ENCODE results near the gene KRTAP10-4. TPM values are rescaled to one million over a fixed set of nuclear protein-coding genes. Genes with fewer than 3 reads are reported as not detected.

Gene KRTAP10-4
- total RNA-seq, 1 experiment from 2014 or later = not detected

DNA sequence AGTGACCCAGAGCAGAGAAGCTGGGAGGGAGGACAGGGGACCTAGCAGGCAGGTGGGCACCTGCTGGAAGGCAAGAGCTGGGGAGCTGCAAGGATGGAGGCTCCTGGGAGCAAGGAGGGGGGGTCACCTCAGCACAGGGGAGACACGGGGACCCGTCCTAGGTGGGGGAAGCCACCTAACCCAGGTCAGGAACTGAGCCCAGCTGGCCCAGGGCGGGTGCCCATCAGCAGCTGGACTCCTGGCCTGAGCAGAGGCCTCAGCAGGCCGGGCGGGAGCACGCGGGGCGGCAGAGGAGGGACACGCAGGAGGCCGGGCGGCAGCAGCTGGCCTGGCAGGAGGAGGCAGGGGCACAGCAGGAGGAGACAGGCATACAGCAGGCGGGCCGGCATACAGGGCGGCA is 34.5 kb upstream of the KRTAP10-4 start:
- TF ChIP-seq, protein P1, sequence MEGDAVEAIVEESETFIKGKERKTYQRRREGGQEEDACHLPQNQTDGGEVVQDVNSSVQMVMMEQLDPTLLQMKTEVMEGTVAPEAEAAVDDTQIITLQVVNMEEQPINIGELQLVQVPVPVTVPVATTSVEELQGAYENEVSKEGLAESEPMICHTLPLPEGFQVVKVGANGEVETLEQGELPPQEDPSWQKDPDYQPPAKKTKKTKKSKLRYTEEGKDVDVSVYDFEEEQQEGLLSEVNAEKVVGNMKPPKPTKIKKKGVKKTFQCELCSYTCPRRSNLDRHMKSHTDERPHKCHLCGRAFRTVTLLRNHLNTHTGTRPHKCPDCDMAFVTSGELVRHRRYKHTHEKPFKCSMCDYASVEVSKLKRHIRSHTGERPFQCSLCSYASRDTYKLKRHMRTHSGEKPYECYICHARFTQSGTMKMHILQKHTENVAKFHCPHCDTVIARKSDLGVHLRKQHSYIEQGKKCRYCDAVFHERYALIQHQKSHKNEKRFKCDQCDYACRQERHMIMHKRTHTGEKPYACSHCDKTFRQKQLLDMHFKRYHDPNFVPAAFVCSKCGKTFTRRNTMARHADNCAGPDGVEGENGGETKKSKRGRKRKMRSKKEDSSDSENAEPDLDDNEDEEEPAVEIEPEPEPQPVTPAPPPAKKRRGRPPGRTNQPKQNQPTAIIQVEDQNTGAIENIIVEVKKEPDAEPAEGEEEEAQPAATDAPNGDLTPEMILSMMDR (IDR thresholded peaks at IDR 0.05; ENCODE audit: unreplicated experiment) = no peak
- no peak overlapping the region for H3K4me3 Mint-ChIP-seq (ENCODE audit: unreplicated experiment)
- CTCF ChIA-PET = interaction anchor here (0.6 kb wide), 1 partner anchor 1016 kb away, joined by 3 read pairs; no protein-coding TSS in a partner anchor

DNA sequence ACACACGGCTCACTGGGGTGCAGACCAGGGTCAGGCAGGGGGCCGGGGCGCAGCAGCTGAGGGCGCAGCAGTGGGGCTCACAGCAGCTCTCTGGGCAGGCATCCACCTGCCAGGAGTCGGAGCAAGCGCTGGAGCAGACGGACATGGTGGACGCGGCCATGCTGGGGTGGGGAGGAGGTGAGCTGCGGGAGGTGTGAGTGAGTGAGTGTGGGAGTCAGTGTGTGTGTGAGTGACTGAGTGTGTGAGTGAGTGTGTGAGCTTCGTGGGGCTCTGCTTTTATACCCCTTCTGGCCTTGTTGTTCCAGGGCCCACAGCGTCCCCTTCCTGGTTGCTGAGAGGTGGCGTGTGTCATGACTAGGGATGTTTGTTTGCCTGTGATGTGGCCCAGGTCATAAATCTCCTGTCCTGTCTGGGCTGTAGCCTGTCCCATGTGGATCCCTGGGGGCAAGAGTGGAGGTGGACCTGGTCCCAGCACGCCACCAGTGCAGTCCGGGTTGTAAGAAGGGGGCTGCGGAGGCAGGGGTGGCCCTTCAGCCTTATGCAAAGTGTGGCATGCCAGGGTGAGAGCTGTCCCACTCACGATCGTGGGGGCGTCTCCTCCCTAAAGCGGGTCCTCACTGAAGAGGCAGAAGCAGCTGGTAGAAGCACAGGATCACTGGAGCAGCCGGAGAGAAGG is 33.4 kb upstream of the KRTAP10-4 start, which contains the start of gene KRTAP10-1:
Gene KRTAP10-1, minus strand, starts transcription at position 205 of the 676 bp plus-strand sequence. Its CDS starts 45 bp downstream, at position 160.
- Mint-ChIP-seq H3K4me3 (ENCODE audit: unreplicated experiment) (no peak within 1 kb of the TSS), H3K27ac (ENCODE audit: low read depth, unreplicated experiment) (no peak within 1 kb of the TSS), H3K4me1 (ENCODE audit: insufficient read depth, unreplicated experiment) (peaks cover 5% of the 10 kb centered on the region), H3K36me3 (ENCODE audit: insufficient read depth, unreplicated experiment) (no peaks in the 10 kb centered on the region), H3K27me3 (ENCODE audit: insufficient read depth, unreplicated experiment) (peaks cover 15% of the 10 kb centered on the region), H3K9me3 (ENCODE audit: unreplicated experiment) (no peaks in the 10 kb centered on the region)
- intact Hi-C loops (cut with micrococcal nuclease) = no loop called here
- no TSS peak for BruUV-seq (replicated peaks)
- no peak for DNase-seq (ENCODE audit: unreplicated experiment)
- ChIA-PET CTCF (no interaction called here), POLR2A (no interaction called here)
- TF ChIP-seq, protein P1 (IDR thresholded peaks at IDR 0.05; ENCODE audit: unreplicated experiment) = no peak

More for the DNA sequence above, 34.5 kb upstream of the KRTAP10-4 start:
- H3K36me3 Mint-ChIP-seq (ENCODE audit: insufficient read depth, unreplicated experiment) = no peaks in the 10 kb centered on the region
- peaks cover 24% of the 10 kb centered on the region for H3K27me3 Mint-ChIP-seq (ENCODE audit: insufficient read depth, unreplicated experiment)
- intact Hi-C loops (cut with micrococcal nuclease) = no loop called here
- H3K4me1 Mint-ChIP-seq (ENCODE audit: insufficient read depth, unreplicated experiment) = peaks cover 5% of the 10 kb centered on the region
- H3K9me3 Mint-ChIP-seq (ENCODE audit: unreplicated experiment) = no peaks in the 10 kb centered on the region
- H3K27ac Mint-ChIP-seq (ENCODE audit: low read depth, unreplicated experiment) = no peak overlapping the region
- no peak for DNase-seq (ENCODE audit: unreplicated experiment)
- no TSS peak for BruUV-seq (replicated peaks)
- POLR2A ChIA-PET = no interaction called here

DNA sequence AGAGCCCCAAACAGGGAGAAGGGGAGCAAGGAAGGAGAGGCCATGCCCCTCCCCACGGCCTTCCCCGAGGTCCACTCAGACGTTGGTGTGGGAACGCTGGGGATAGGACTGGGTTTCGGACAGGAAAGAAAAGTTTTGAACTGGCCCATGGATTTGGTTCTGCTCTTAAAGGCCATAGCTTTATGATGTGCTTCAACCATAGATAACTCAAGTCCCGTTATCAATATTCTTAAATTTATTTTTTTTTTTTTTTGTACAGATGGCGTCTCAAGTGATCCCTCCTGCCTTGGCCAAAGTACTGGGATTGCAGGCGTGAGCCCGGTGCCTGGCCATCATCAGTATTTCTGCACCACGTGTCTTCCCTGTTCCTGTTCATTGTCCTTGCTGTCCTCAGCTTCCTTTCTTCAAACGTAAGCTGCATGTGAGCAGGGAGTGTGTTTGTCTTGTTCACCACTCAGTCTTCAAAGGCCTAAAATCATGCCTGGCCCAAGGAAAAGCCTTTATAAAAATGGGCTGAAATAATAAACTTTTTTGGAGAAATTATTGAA is 32.7 kb upstream of the KRTAP10-4 start:
- peaks cover 5% of the 10 kb centered on the region for H3K4me1 Mint-ChIP-seq (ENCODE audit: insufficient read depth, unreplicated experiment)

DNA sequence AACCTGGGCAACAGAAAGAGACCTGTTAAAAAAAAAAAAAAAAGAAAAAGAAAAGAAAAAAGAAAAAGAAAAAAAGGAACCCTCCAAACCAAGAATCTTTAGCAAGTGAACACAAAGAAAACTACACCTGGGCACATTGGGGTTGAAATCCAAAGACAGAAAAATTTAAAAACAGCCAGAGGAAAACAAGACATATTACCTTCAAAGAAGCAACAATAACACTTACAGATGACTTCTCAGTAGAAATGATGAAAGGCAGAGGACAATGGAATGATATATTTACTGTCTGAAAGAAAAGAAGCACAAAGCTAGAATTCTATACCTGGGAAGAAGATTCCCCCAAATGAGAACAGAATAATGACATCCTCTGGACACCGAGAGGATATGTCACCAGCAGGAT is 30.8 kb upstream of the KRTAP10-4 start:
- CTCF ChIA-PET = no interaction called here
- POLR2A ChIA-PET = no interaction called here
- no peak for DNase-seq (ENCODE audit: unreplicated experiment)
- no peak overlapping the region for H3K27ac Mint-ChIP-seq (ENCODE audit: low read depth, unreplicated experiment)
- peaks cover 20% of the 10 kb centered on the region for H3K9me3 Mint-ChIP-seq (ENCODE audit: unreplicated experiment)
- H3K4me3 Mint-ChIP-seq (ENCODE audit: unreplicated experiment) = no peak overlapping the region
- H3K36me3 Mint-ChIP-seq (ENCODE audit: insufficient read depth, unreplicated experiment) = no peaks in the 10 kb centered on the region
- H3K27me3 Mint-ChIP-seq (ENCODE audit: insufficient read depth, unreplicated experiment) = peaks cover 23% of the 10 kb centered on the region
- intact Hi-C loops (cut with micrococcal nuclease) = no loop called here
- TF ChIP-seq, protein P1 (IDR thresholded peaks at IDR 0.05; ENCODE audit: unreplicated experiment) = no peak
- peaks cover 5% of the 10 kb centered on the region for H3K4me1 Mint-ChIP-seq (ENCODE audit: insufficient read depth, unreplicated experiment)
- BruUV-seq (replicated peaks) = no TSS peak

More for the DNA sequence above, 32.7 kb upstream of the KRTAP10-4 start:
- Mint-ChIP-seq H3K27me3 (ENCODE audit: insufficient read depth, unreplicated experiment) (peaks cover 13% of the 10 kb centered on the region), H3K4me3 (ENCODE audit: unreplicated experiment) (no peak overlapping the region), H3K36me3 (ENCODE audit: insufficient read depth, unreplicated experiment) (no peaks in the 10 kb centered on the region), H3K27ac (ENCODE audit: low read depth, unreplicated experiment) (no peak overlapping the region), H3K9me3 (ENCODE audit: unreplicated experiment) (peaks cover 5% of the 10 kb centered on the region)
- ChIA-PET POLR2A (no interaction called here), CTCF (interaction anchor here (0.5 kb wide), 1 partner anchor 1561 kb away, joined by 3 read pairs; no protein-coding TSS in a partner anchor)
- DNase-seq (ENCODE audit: unreplicated experiment) = no peak
- TF ChIP-seq, protein P1 (IDR thresholded peaks at IDR 0.05; ENCODE audit: unreplicated experiment) = no peak
- no TSS peak for BruUV-seq (replicated peaks)
- intact Hi-C loops (cut with micrococcal nuclease) = no loop called here

Data from MCF 10A (cell line).